GM18508 (cell line): ENCODE measurements around the gene EXD2.
"Not testable (repeated sequence)": the region's sequence is repeated elsewhere in the genome, so short reads cannot be mapped to it uniquely, and the experiment has no call there.

Source experiments
- ATAC-seq: cut with Tn5 transposase; IDR thresholded peaks from one replicate; pipeline ENCODE4 v1.9.1; 2021; ENCODE audit warnings: moderate number of reproducible peaks; ENCODE audit not compliant: insufficient read depth, unreplicated experiment

EXD2 gene

GRCh38 chr14:69190191-69190590 lies 1.1 kb upstream of the EXD2 start:
- ATAC-seq: no peak

DNA sequence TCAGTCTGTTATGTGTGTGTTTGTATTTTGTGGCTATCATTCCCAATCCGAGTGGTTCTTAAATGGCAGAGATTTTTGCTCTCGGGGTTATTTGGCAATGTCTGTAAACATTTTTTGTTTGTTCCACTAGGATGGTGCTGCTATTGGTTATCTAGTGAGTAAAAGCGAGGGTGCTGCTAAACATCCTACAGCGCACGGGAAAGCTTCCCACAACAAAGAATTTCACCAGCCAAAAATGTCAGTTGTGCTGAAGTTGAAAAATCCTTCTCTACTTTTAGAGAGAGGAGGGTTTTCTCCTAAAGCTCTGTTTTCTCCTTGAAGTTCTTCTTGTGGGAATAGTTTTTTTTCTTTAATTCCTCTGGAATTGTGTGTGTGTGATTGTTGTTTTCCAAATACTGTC lies 2.4 kb downstream of the EXD2 start:
- ATAC-seq: no peak

DNA sequence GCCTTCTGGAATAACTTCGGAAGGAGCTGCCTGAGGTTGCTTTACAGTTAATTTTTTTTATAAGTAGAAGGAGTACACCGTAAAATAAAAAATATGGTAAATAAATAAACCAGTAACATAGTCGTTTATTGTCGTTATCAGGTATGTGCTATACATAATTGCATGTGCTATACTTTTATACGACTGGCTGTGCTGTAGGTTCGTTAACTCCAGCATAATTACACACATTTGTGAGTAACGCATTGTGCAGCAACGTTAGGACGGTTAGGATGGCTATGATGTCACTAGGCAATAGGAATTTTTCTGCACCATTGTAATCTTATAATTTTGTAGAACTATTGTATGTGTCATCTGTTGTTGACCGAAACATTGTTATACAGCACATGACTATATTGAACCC lies 8.5 kb downstream of the EXD2 start:
- no peak for ATAC-seq

DNA sequence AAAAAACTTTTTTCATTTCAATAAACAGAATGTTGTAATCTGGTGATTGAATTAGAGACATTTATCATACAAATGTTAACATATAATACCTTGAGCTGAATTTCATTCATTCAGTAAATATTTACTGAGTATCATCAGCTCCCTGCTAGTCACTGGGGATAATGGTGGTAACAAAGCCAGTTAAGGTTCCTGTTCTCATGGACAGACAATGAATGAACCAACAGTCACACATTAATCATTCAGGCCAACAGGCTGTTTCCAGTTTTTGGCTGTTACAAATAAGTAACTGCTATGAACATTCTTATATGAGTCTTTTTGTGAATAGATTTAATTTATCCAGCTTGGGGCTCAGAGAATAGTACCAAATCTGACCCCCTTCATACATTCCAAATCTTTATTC lies 13.5 kb downstream of the EXD2 start:
- no peak for ATAC-seq

- no peak for ATAC-seq
These were observed 16.2 kb downstream of the EXD2 start for GRCh38 chr14:69207435-69208041.

GRCh38 chr14:69208666-69209065 lies 17.4 kb downstream of the EXD2 start:
- no peak for ATAC-seq

DNA sequence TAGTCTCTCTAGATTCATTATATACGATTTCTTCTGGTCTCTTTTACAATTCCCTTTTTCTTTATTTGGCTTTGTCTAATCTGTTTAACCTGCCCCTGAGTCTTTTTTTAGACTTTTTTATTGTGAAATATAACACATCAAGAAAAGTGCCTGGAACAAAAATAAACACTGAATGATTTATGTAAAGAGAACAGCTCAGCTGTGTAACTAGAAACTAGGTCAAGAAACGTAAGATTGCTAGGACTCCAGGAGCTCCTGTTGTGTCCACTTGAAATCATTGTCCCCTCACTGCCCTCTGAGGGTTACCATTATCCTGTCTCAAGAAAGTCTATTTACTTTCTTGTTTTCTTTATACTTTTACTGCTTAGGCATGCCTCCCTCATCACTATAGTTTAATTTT lies 23.1 kb downstream of the EXD2 start:
- ATAC-seq: no peak

GRCh38 chr14:69217663-69218062 lies 26.4 kb downstream of the EXD2 start:
- not testable (repeated sequence) for ATAC-seq

GRCh38 chr14:69224946-69225345 lies 33.6 kb downstream of the EXD2 start:
- ATAC-seq: no peak

DNA sequence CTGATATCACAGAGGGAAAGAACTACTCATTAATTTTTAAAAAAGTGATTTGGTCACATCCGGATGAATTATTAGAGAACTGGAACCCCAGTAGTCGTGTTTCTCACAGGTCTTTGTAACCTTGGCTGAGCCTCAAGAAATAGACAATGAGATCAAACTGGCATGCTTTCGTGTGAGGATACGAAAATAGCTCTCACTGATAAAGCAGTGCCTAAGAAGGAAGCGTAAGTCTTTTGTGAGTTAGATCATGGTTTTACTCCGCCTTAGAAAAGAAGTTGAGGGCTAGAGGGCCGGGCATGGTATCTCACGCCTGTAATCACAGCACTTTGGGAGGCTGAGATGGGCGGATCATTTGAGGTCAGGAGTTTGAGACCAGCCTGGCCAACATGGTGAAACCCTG lies 34.9 kb downstream of the EXD2 start:
- no peak for ATAC-seq

- no peak for ATAC-seq
These were observed 35.4 kb downstream of the EXD2 start for GRCh38 chr14:69226736-69227135.

- ATAC-seq: no peak
These were observed 40.2 kb downstream of the EXD2 start for GRCh38 chr14:69231486-69231885.

DNA sequence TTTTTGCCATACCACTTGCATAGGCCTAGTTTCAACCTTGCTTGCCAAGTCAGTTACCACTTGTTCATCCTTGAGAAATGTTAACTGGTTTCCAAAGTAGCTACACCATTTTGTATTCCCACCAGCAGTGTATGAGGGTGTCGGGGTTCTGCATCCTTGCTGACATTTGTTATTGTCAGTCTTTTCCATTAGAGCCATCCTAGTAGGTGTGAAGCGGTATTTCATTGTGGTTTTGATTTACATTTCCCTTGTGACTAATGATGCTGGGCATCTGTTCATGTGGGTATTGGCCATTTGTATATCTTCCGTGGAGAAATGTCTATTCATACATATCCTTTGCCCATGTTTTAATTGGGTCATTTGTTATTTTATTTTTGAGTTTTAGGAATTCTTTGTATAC lies 41.1 kb downstream of the EXD2 start:
- no peak for ATAC-seq

GRCh38 chr14:69234106-69234505 lies 42.8 kb downstream of the EXD2 start:
- ATAC-seq: no peak

GRCh38 chr14:69235708-69236107 lies 44.4 kb downstream of the EXD2 start:
- ATAC-seq: no peak

DNA sequence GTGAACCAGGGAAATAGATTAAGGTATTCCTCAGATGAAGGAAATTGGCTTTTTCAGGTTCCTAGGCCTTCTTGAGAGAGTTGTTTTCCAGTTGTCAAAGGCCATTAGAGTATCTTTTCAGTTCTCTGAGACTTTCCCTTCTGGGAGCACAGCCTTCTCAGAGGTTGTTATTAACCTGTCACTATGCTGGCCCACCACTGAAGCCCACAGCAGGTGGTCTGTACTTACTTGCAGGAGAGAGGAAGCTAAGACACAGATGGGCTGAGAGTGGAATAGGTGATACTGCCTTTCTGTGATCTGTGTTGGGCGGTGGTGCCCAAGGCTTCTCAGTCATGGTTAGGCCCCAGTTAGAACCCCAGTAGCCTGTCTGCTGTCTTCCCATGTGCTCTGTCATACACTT lies 45.8 kb downstream of the EXD2 start:
- no peak for ATAC-seq

- ATAC-seq: no peak
These were observed 46.3 kb downstream of the EXD2 start for GRCh38 chr14:69237584-69237983.

DNA sequence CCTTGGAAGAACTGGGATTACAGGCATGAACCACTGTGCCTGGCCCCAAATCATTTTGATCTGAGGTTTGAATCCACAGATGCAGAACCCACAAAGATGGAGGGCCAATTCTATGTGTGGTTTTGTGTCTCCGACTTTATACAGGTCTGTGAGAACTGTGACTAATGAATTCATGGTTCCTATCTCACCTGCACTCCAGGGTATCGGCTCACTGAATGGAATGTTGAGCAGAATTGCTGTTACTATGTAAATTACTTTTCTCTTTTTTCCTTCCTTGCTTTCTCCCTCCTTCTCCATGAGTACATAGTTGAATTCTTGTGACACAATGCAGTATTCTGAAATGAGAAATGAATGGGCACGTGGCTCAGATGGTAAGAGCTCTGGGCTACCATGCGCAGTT lies 47.6 kb downstream of the EXD2 start:
- ATAC-seq: no peak

- ATAC-seq: no peak
These were observed 49.4 kb downstream of the EXD2 start for GRCh38 chr14:69240527-69241173.

GRCh38 chr14:69241577-69241976 lies 50.3 kb downstream of the EXD2 start:
- no peak for ATAC-seq

- no peak for ATAC-seq
These were observed 51.3 kb downstream of the EXD2 start for GRCh38 chr14:69242311-69243224.
